ENCODE measurements around the gene OPHN1. TPM values are rescaled to one million over a fixed set of nuclear protein-coding genes. Genes with fewer than 3 reads are reported as not detected.
A peak's percentile ranks its signal among the peaks of the same experiment; 100 is the strongest.

OPHN1 gene
- total RNA-seq, 1 donor from 2014 or later, result 3.7 TPM

DNA sequence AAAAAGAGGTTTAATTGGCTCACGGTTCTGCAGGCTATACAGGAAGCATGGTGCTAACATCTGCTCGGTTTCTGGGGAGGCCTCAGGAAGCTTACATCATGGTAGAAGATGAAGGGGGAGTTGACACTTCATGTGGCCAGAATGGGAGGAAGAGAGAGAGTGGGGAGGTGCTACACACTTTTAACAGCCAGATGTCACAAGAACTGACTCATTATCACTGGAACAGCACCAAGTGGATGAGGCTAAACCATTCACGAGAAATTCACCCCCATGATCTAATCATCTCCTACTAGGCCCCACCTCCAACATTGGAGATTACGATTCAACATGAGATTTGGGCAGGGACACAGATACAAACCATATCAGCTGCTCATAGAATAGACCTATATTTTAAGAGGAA, 255.8 kb downstream of the OPHN1 start:
- H3K4me1 Mint-ChIP-seq (ENCODE audit: low read depth, unreplicated experiment), result peaks cover 4% of the 10 kb centered on the region
- H3K4me3 Mint-ChIP-seq (ENCODE audit: unreplicated experiment), result no peak overlapping the region
- DNase-seq (ENCODE audit: low read depth) (peak; percentile 13), FAIRE-seq (no peak)
- H3K27ac Mint-ChIP-seq (ENCODE audit: unreplicated experiment), result no peak overlapping the region
- peaks cover 4% of the 10 kb centered on the region for H3K4me1 ChIP-seq (ENCODE audit: insufficient read depth, low read length)
- H4K20me1 ChIP-seq (ENCODE audit: insufficient read depth, low read length), result no peaks in the 10 kb centered on the region
- H3K9me3 ChIP-seq (ENCODE audit: insufficient read depth, low read depth, low read length), result no peaks in the 10 kb centered on the region
- H3K27ac ChIP-seq (ENCODE audit: low read depth, low read length), result no peak overlapping the region
- no peaks in the 10 kb centered on the region for H3K9me3 Mint-ChIP-seq (ENCODE audit: unreplicated experiment)
- no peaks in the 10 kb centered on the region for H3K36me3 ChIP-seq (ENCODE audit: insufficient read depth, low read length)
- H3K36me3 Mint-ChIP-seq (ENCODE audit: low read depth, unreplicated experiment), result no peaks in the 10 kb centered on the region
- no peak overlapping the region for H2AFZ ChIP-seq (ENCODE audit: low read depth, low read length)
- H3K4me3 ChIP-seq (ENCODE audit: insufficient read depth, low read depth, low read length), result no peak overlapping the region
- TF ChIP-seq, protein P1, sequence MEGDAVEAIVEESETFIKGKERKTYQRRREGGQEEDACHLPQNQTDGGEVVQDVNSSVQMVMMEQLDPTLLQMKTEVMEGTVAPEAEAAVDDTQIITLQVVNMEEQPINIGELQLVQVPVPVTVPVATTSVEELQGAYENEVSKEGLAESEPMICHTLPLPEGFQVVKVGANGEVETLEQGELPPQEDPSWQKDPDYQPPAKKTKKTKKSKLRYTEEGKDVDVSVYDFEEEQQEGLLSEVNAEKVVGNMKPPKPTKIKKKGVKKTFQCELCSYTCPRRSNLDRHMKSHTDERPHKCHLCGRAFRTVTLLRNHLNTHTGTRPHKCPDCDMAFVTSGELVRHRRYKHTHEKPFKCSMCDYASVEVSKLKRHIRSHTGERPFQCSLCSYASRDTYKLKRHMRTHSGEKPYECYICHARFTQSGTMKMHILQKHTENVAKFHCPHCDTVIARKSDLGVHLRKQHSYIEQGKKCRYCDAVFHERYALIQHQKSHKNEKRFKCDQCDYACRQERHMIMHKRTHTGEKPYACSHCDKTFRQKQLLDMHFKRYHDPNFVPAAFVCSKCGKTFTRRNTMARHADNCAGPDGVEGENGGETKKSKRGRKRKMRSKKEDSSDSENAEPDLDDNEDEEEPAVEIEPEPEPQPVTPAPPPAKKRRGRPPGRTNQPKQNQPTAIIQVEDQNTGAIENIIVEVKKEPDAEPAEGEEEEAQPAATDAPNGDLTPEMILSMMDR (IDR thresholded peaks at IDR 0.05; ENCODE audit: insufficient read depth, low read depth, low read length), result no peak
- no peak for TF ChIP-seq EZH2 (IDR thresholded peaks at IDR 0.05; ENCODE audit: insufficient read depth, low read length)
- H3K79me2 ChIP-seq (ENCODE audit: insufficient read depth, low read length), result no peaks in the 10 kb centered on the region
- no peaks in the 10 kb centered on the region for H3K27me3 ChIP-seq (ENCODE audit: insufficient read depth, low read length)
- H3K4me2 ChIP-seq (ENCODE audit: low read length), result no peak overlapping the region
- no peak overlapping the region for H3K9ac ChIP-seq (ENCODE audit: low read length)
- no peaks in the 10 kb centered on the region for H3K27me3 Mint-ChIP-seq (ENCODE audit: low read depth, unreplicated experiment)

DNA sequence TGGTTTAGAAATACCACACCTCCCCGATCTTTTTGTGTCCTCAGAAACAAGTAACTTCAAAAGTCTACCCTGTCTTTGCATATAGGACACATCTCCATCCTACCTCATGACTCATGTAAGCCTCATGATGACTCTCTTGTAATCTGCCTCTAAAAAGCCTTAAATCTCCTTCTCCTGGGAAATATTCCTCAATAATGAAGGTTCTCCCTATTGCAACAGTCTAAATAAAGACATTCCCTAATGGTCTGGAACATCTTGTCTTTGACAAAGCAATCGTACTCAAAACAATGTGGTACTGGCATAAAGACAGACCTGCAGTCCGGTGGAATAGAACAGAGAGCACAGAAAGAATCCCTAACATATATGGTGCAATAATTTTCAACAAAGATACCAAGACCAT, 257.7 kb downstream of the OPHN1 start:
- Histone ChIP-seq H2AFZ (ENCODE audit: low read depth, low read length) (no peak overlapping the region), H3K9ac (ENCODE audit: low read length) (no peak overlapping the region), H3K4me3 (ENCODE audit: insufficient read depth, low read depth, low read length) (no peak overlapping the region), H3K79me2 (ENCODE audit: insufficient read depth, low read length) (no peaks in the 10 kb centered on the region), H3K4me1 (ENCODE audit: insufficient read depth, low read length) (peaks cover 4% of the 10 kb centered on the region), H3K9me3 (ENCODE audit: insufficient read depth, low read depth, low read length) (no peaks in the 10 kb centered on the region), H3K27me3 (ENCODE audit: insufficient read depth, low read length) (no peaks in the 10 kb centered on the region), H3K27ac (ENCODE audit: low read depth, low read length) (no peak overlapping the region), H4K20me1 (ENCODE audit: insufficient read depth, low read length) (no peaks in the 10 kb centered on the region), H3K36me3 (ENCODE audit: insufficient read depth, low read length) (no peaks in the 10 kb centered on the region), H3K4me2 (ENCODE audit: low read length) (no peak overlapping the region)
- no peaks in the 10 kb centered on the region for H3K36me3 Mint-ChIP-seq (ENCODE audit: low read depth, unreplicated experiment)
- no peak overlapping the region for H3K4me3 Mint-ChIP-seq (ENCODE audit: unreplicated experiment)
- no peaks in the 10 kb centered on the region for H3K9me3 Mint-ChIP-seq (ENCODE audit: unreplicated experiment)
- peaks cover 4% of the 10 kb centered on the region for H3K4me1 Mint-ChIP-seq (ENCODE audit: low read depth, unreplicated experiment)
- FAIRE-seq (peak; percentile 50), DNase-seq (ENCODE audit: low read depth) (peak; percentile 18)
- no peak for TF ChIP-seq EZH2 (IDR thresholded peaks at IDR 0.05; ENCODE audit: insufficient read depth, low read length)
- TF ChIP-seq, protein P1 (IDR thresholded peaks at IDR 0.05; ENCODE audit: insufficient read depth, low read depth, low read length), result no peak
- H3K27me3 Mint-ChIP-seq (ENCODE audit: low read depth, unreplicated experiment), result no peaks in the 10 kb centered on the region
- H3K27ac Mint-ChIP-seq (ENCODE audit: unreplicated experiment), result no peak overlapping the region

GRCh38 chrX:68163441-68163840, 269.9 kb downstream of the OPHN1 start:
- no peak overlapping the region for H3K4me3 Mint-ChIP-seq (ENCODE audit: unreplicated experiment)
- no peak overlapping the region for H3K27ac Mint-ChIP-seq (ENCODE audit: unreplicated experiment)
- no peaks in the 10 kb centered on the region for H4K20me1 ChIP-seq (ENCODE audit: insufficient read depth, low read length)
- no peaks in the 10 kb centered on the region for H3K36me3 ChIP-seq (ENCODE audit: insufficient read depth, low read length)
- DNase-seq (ENCODE audit: low read depth) (peak; percentile 56), FAIRE-seq (peak; percentile 45)
- H3K9me3 ChIP-seq (ENCODE audit: insufficient read depth, low read depth, low read length), result no peaks in the 10 kb centered on the region
- no peaks in the 10 kb centered on the region for H3K4me1 Mint-ChIP-seq (ENCODE audit: low read depth, unreplicated experiment)
- H2AFZ ChIP-seq (ENCODE audit: low read depth, low read length), result no peak overlapping the region
- H3K4me2 ChIP-seq (ENCODE audit: low read length), result peak overlapping the region; percentile 59
- no peak overlapping the region for H3K9ac ChIP-seq (ENCODE audit: low read length)
- peak overlapping the region; percentile 25 for H3K27ac ChIP-seq (ENCODE audit: low read depth, low read length)
- H3K27me3 Mint-ChIP-seq (ENCODE audit: low read depth, unreplicated experiment), result no peaks in the 10 kb centered on the region
- TF ChIP-seq, protein P1 (IDR thresholded peaks at IDR 0.05; ENCODE audit: insufficient read depth, low read depth, low read length), result no peak
- TF ChIP-seq EZH2 (IDR thresholded peaks at IDR 0.05; ENCODE audit: insufficient read depth, low read length), result no peak
- H3K79me2 ChIP-seq (ENCODE audit: insufficient read depth, low read length), result no peaks in the 10 kb centered on the region
- no peaks in the 10 kb centered on the region for H3K36me3 Mint-ChIP-seq (ENCODE audit: low read depth, unreplicated experiment)
- no peak overlapping the region for H3K4me3 ChIP-seq (ENCODE audit: insufficient read depth, low read depth, low read length)
- H3K4me1 ChIP-seq (ENCODE audit: insufficient read depth, low read length), result no peaks in the 10 kb centered on the region
- no peaks in the 10 kb centered on the region for H3K9me3 Mint-ChIP-seq (ENCODE audit: unreplicated experiment)
- H3K27me3 ChIP-seq (ENCODE audit: insufficient read depth, low read length), result no peaks in the 10 kb centered on the region
